Endothelial cell of umbilical vein (primary cell): ENCODE results near the gene RCOR3. TPM values are rescaled to one million over a fixed set of nuclear protein-coding genes. Genes with fewer than 3 reads are reported as not detected.

Experiments
- BruUV-seq: library from RNA; stranded (reverse); fragments of 400-500 nt; replicated peaks from 2 replicates; lab custom pipeline; 2021; lab: Mats Ljungman, UMichigan
- CTCF ChIA-PET: fragments of 300-600, 350-600 bp; sonication (Branson Sonifier 250); formaldehyde crosslinking; loops from one replicate; lab custom pipeline; 2021; ENCODE audit warnings: antibody characterized with exemption, inconsistent platforms; lab: Charles Lee
- POLR2A ChIA-PET: fragments of 300-600, 350-600 bp; sonication (Branson Sonifier 250); formaldehyde crosslinking; loops from one replicate; lab custom pipeline; 2021; ENCODE audit warnings: antibody characterized with exemption, inconsistent platforms; lab: Charles Lee
- DNase-seq: peaks from one replicate; pipeline ENCODE4 v3.0.0-alpha.2; 2011; ENCODE audit warnings: low read depth, low spot score
- FAIRE-seq: peaks from 2 replicates; lab custom pipeline; 2011; peaks lifted over from hg19 to GRCh38; lab: Jason Lieb, UNC
- H2AFZ ChIP-seq: 2 replicates; pipeline ENCODE4 v1.6.0; 2012; ENCODE audit warnings: low read depth, low read length, control low read depth, inconsistent platforms
- H3K27ac ChIP-seq: 2 replicates; pipeline ENCODE4 v1.5.1; 2011; ENCODE audit warnings: low read depth, mild to moderate bottlenecking, control low read depth, low read length, moderate library complexity; ENCODE audit not compliant: insufficient read depth
- H3K27me3 ChIP-seq, 2 experiments: 2 replicates each; pipeline versions ENCODE4 v1.6.0 to v1.6.1; 2011; ENCODE audit warnings: low read length in 2 of 2, mixed read lengths in 1 of 2; ENCODE audit not compliant: control insufficient read depth in 2 of 2, insufficient read depth in 2 of 2
- H3K36me3 ChIP-seq, 2 experiments: 2 replicates in 1 of 2; 3 replicates in 1 of 2; pipeline ENCODE4 v1.5.1; 2011; ENCODE audit warnings: low read length in 2 of 2, mild to moderate bottlenecking in 1 of 2, moderate library complexity in 1 of 2; ENCODE audit not compliant: control insufficient read depth in 2 of 2, insufficient read depth in 2 of 2; ENCODE audit errors: extremely low read depth in 1 of 2
- H3K4me1 ChIP-seq: 3 replicates; pipeline ENCODE4 v1.5.1; 2011; ENCODE audit warnings: mild to moderate bottlenecking, low read length; ENCODE audit not compliant: control insufficient read depth, insufficient read depth; ENCODE audit errors: extremely low read depth
- H3K4me2 ChIP-seq: 2 replicates; pipeline ENCODE4 v1.6.1; 2011; ENCODE audit warnings: low read length, control low read depth, mixed read lengths; ENCODE audit not compliant: insufficient read depth
- H3K4me3 ChIP-seq, 3 experiments: fragments of 200-600 bp in 1 of 3; sonication (generic), shearing (Covaris generic) in 1 of 3; replicated peaks in 1 of 3; 2 replicates each; pipeline ENCODE4 v1.5.1; 2011 to 2016; ENCODE audit warnings: control low read depth in 3 of 3, low read length in 3 of 3, mild to moderate bottlenecking in 2 of 3, inconsistent platforms in 1 of 3, low read depth in 1 of 3, moderate library complexity in 1 of 3; ENCODE audit not compliant: insufficient read depth in 1 of 3
- H3K79me2 ChIP-seq: 2 replicates; pipeline ENCODE4 v1.6.0; 2012; ENCODE audit warnings: low read length, inconsistent platforms; ENCODE audit not compliant: control insufficient read depth, insufficient read depth
- H3K9ac ChIP-seq: replicated peaks from 2 replicates; pipeline ENCODE3; 2011; ENCODE audit warnings: low read length, control low read depth; ENCODE audit not compliant: insufficient read depth; ENCODE audit errors: extremely low read depth
- H3K9me1 ChIP-seq: replicated peaks from 3 replicates; pipeline ENCODE4 v1.6.0; 2011; ENCODE audit warnings: mild to moderate bottlenecking, low read length; ENCODE audit not compliant: control insufficient read depth, insufficient read depth; ENCODE audit errors: extremely low read depth
- H3K9me3 ChIP-seq: replicated peaks from 2 replicates; pipeline ENCODE4 v1.5.1; 2012; ENCODE audit warnings: low read length, inconsistent platforms; ENCODE audit not compliant: control insufficient read depth, insufficient read depth
- H4K20me1 ChIP-seq: replicated peaks from 2 replicates; pipeline ENCODE3; 2011; ENCODE audit warnings: mild to moderate bottlenecking, low read length; ENCODE audit not compliant: control insufficient read depth, insufficient read depth; ENCODE audit errors: extremely low read depth
- CTCF ChIP-seq, 2 donors: IDR thresholded peaks; 1 replicate in 1 of 2; 2 replicates in 1 of 2; pipeline ENCODE4 v1.5.1; 2011; ENCODE audit warnings: low read length in 2 of 2, mild to moderate bottlenecking in 2 of 2, moderate library complexity in 2 of 2, control low read depth in 1 of 2, inconsistent platforms in 1 of 2, low read depth in 1 of 2; ENCODE audit not compliant: insufficient read depth in 1 of 2; ENCODE audit errors: extremely low read depth in 1 of 2
- GATA2 ChIP-seq: IDR thresholded peaks from 2 replicates; pipeline ENCODE4 v1.7.0; 2011; ENCODE audit warnings: low read depth, mild to moderate bottlenecking, moderate library complexity, mixed read lengths, low read length; ENCODE audit not compliant: insufficient read length, insufficient read depth
- JUN ChIP-seq: IDR thresholded peaks from 2 replicates; pipeline ENCODE4 v1.6.1; 2011; ENCODE audit warnings: borderline replicate concordance, low read depth; ENCODE audit not compliant: insufficient read length, insufficient read depth
- MAX ChIP-seq: IDR thresholded peaks from 2 replicates; pipeline ENCODE4 v1.6.1; 2011; ENCODE audit not compliant: insufficient read depth, insufficient read length
- MYC ChIP-seq: IDR thresholded peaks from one replicate; pipeline ENCODE4 v1.6.1; 2011; ENCODE audit warnings: mild to moderate bottlenecking, low read depth, low read length
- POLR2AphosphoS5 ChIP-seq: IDR thresholded peaks from 2 replicates; pipeline ENCODE4 v1.6.1; 2012; ENCODE audit warnings: low read depth, mild to moderate bottlenecking, control low read depth, low read length, moderate library complexity; ENCODE audit not compliant: insufficient read depth
- dilution Hi-C: fragments of 300-500 bp; cut with MboI; formaldehyde crosslinking; loops from one replicate; pipeline ENCODE4 v1.15.0; 2019; ENCODE audit warnings: low sequenced_read_pairs; ENCODE audit not compliant: extremely low pct_ligation_motif_present
- intact Hi-C: fragments of 100-400 bp; cut with micrococcal nuclease; formaldehyde crosslinking; loops from one replicate; pipeline ENCODE4 v1.10.0; 2022
- polyA plus RNA-seq, 4 experiments: library from polyadenylated mRNA; depleted of rRNA in 3 of 4; stranded (reverse) in 3 of 4; unstranded in 1 of 4; fragments of >200 nt; gene quantifications; 2 replicates each; pipeline versions ENCODE4 v1.2.1 to v1.2.3, GENCODE V29; 2011 to 2012; ENCODE audit warnings: missing spikeins in 1 of 4
- total RNA-seq: library from RNA; stranded (reverse); gene quantifications from 2 replicates; pipeline ENCODE4 v1.2.3, GENCODE V29; 2021

RCOR3 gene
- total and polyA plus RNA-seq, 2 donors (not counting 3 experiments of a cell fraction or from before 2014, with no cell fraction given): 24.2 to 34.0 TPM

- dilution Hi-C loops (no loop called here), intact Hi-C loops (no loop called here)
- Histone ChIP-seq H3K4me2 (no peak overlapping the region), H4K20me1 (no peaks in the 10 kb centered on the region), H3K36me3 (no peaks in the 10 kb centered on the region), H3K27me3 (no peaks in the 10 kb centered on the region), H3K27ac (no peak overlapping the region), H3K4me1 (peaks cover 12% of the 10 kb centered on the region), H3K9me3 (no peaks in the 10 kb centered on the region), H3K79me2 (no peaks in the 10 kb centered on the region), H3K4me3 (no peak overlapping the region), H3K9ac (no peak overlapping the region), H3K9me1 (no peaks in the 10 kb centered on the region), H2AFZ (no peak overlapping the region)
- FAIRE-seq (no peak), DNase-seq (no peak)
- TF ChIP-seq MAX (no peak), CTCF (IDR thresholded peaks at IDR 0.05; ENCODE audit: extremely low read depth in 1 of 2, insufficient read depth in 1 of 2, low read depth in 1 of 2, low read length in 2 of 2) (no peak), JUN (no peak), POLR2AphosphoS5 (no peak), GATA2 (no peak), MYC (no peak)
- BruUV-seq: no TSS peak
- POLR2A ChIA-PET: no interaction called here
- CTCF ChIA-PET: no interaction called here
Measured at GRCh38 chr1:211333906-211334305, 74.7 kb downstream of the RCOR3 start.
